Suprapubic skin (tissue), 4 donors: ENCODE measurements around the gene POC1A.

Source experiments
- EP300 ChIP-seq: sonication (generic); formaldehyde crosslinking; IDR thresholded peaks from one replicate; pipeline ENCODE4 v1.6.1; 2017; ENCODE audit warnings: antibody characterized with exemption
- POLR2A ChIP-seq, 2 donors: fragments of 450-650 bp; IDR thresholded peaks; one replicate each; pipeline ENCODE4 v1.6.1; 2017; ENCODE audit warnings: antibody characterized with exemption in 2 of 2, mild to moderate bottlenecking in 2 of 2, moderate library complexity in 2 of 2
- POLR2AphosphoS5 ChIP-seq, 3 donors: sonication (generic); formaldehyde crosslinking; IDR thresholded peaks; one replicate each; pipeline ENCODE4 v1.6.1; 2017; ENCODE audit warnings: antibody characterized with exemption in 3 of 3
- TF ChIP-seq, protein P1 (sequence below), 2 donors: fragments of 200-600 bp in 1 of 2; fragments of 450-650 bp in 1 of 2; sonication (generic) in 1 of 2; IDR thresholded peaks; one replicate each; pipeline ENCODE4 v1.5.1; 2016 to 2019; ENCODE audit warnings: antibody characterized with exemption in 2 of 2, mild to moderate bottlenecking in 1 of 2, moderate library complexity in 1 of 2

DNA sequence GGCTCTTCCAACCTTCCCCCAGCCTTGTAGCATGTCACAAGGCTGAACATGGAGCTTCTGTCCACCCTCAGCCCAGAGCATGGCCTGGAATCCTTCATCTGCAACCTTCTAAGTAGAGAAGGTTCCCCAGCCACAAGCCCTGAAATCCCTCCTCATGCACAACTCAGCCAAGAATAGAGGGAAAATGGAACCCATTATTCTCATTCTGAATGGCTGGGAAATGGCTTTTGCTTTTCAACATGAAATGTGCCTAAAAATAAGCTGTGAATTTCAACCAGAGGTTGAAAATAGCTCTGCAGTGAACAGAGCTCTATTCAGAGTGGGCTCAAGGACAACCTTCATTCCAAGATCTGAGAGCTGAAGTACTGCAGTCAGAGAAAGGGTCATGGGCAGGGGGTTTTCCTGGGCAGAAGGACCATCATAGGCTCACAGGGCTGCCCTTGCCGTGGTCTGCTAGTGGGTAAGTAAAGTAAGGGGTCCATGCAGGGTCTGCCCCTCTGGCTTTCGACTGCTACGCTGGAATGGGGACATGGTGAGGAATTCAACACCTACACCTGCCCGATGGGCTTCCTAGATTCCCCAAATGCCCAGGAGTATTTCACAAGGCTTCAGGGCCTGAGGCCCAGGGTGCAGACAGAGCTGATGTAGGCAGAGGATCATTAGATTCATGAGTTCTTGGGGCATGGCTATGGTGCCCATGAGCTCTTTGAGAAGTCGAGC is 35.9 kb downstream of the POC1A start:
- TF ChIP-seq, protein P1, sequence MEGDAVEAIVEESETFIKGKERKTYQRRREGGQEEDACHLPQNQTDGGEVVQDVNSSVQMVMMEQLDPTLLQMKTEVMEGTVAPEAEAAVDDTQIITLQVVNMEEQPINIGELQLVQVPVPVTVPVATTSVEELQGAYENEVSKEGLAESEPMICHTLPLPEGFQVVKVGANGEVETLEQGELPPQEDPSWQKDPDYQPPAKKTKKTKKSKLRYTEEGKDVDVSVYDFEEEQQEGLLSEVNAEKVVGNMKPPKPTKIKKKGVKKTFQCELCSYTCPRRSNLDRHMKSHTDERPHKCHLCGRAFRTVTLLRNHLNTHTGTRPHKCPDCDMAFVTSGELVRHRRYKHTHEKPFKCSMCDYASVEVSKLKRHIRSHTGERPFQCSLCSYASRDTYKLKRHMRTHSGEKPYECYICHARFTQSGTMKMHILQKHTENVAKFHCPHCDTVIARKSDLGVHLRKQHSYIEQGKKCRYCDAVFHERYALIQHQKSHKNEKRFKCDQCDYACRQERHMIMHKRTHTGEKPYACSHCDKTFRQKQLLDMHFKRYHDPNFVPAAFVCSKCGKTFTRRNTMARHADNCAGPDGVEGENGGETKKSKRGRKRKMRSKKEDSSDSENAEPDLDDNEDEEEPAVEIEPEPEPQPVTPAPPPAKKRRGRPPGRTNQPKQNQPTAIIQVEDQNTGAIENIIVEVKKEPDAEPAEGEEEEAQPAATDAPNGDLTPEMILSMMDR (IDR thresholded peaks at IDR 0.05), result no peak
- TF ChIP-seq POLR2A (IDR thresholded peaks at IDR 0.05) (no peak), POLR2AphosphoS5 (IDR thresholded peaks at IDR 0.05) (no peak), EP300 (no peak)
